MM.1S (cell line): ENCODE results near the gene SHROOM3.

ENCODE experiments used
- EZH2 ChIP-seq: fragments of 300-600 bp; sonication (generic); optimal IDR thresholded peaks from 2 replicates; pipeline ENCODE3; 2017; ENCODE audit warnings: low read depth, mild to moderate bottlenecking, antibody characterized with exemption, low read length, mixed read lengths
- EZH2phosphoT487 ChIP-seq: fragments of 300-600 bp; sonication (generic); IDR thresholded peaks from 2 replicates; pipeline ENCODE4 v1.6.1; 2018; ENCODE audit warnings: antibody characterized with exemption, low read length
- TF ChIP-seq, protein P1 (sequence below): fragments of 300-600 bp; sonication (generic); IDR thresholded peaks from 2 replicates; pipeline ENCODE4 v1.5.1; 2016; ENCODE audit warnings: antibody characterized with exemption, low read length, mixed read lengths

DNA sequence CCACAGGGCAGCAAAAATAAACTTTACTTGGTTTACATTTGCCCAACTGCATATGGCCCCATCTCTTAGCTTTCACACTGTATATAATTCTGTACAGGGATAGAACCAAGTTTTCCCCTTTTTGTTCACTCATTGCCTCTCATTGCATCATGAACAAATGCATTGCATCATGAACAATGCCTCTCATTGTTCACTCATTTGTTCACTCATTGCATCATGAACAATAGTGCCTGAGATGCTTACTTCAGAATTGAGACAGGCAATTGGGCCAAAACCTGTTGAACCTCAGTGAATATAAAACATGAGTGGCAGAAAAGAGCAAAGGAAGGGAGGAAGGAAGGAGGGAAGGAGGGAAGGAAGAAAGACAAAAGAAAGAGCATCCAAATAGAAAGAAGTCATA is 364.7 kb downstream of the SHROOM3 start:
- TF ChIP-seq, protein P1, sequence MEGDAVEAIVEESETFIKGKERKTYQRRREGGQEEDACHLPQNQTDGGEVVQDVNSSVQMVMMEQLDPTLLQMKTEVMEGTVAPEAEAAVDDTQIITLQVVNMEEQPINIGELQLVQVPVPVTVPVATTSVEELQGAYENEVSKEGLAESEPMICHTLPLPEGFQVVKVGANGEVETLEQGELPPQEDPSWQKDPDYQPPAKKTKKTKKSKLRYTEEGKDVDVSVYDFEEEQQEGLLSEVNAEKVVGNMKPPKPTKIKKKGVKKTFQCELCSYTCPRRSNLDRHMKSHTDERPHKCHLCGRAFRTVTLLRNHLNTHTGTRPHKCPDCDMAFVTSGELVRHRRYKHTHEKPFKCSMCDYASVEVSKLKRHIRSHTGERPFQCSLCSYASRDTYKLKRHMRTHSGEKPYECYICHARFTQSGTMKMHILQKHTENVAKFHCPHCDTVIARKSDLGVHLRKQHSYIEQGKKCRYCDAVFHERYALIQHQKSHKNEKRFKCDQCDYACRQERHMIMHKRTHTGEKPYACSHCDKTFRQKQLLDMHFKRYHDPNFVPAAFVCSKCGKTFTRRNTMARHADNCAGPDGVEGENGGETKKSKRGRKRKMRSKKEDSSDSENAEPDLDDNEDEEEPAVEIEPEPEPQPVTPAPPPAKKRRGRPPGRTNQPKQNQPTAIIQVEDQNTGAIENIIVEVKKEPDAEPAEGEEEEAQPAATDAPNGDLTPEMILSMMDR: no peak
- no peak for TF ChIP-seq EZH2
- no peak for TF ChIP-seq EZH2phosphoT487
